ES-I3 (cell line): ENCODE results near the gene VSIG10.
A peak's percentile ranks its signal among the peaks of the same experiment; 100 is the strongest.
"Not testable (repeated sequence)": the region's sequence is repeated elsewhere in the genome, so short reads cannot be mapped to it uniquely, and the experiment has no call there.

Experiments
- H3K36me3 ChIP-seq: 2 replicates; pipeline ENCODE4 v1.6.1; 2013; ENCODE audit warnings: mild to moderate bottlenecking, low read length, control low read depth, moderate library complexity; ENCODE audit not compliant: insufficient read depth
- H3K4me1 ChIP-seq: 2 replicates; pipeline ENCODE4 v1.6.1; 2013; ENCODE audit warnings: mild to moderate bottlenecking, control low read depth, low read length; ENCODE audit not compliant: insufficient read depth
- H3K9ac ChIP-seq: 2 replicates; pipeline ENCODE4 v1.6.1; 2013; ENCODE audit warnings: low read depth, mild to moderate bottlenecking, low read length, moderate library complexity
- H3K9me3 ChIP-seq: 2 replicates; pipeline ENCODE4 v1.6.1; 2013; ENCODE audit warnings: mild to moderate bottlenecking, low read length, moderate library complexity; ENCODE audit not compliant: control insufficient read depth, insufficient read depth

Gene VSIG10, protein sequence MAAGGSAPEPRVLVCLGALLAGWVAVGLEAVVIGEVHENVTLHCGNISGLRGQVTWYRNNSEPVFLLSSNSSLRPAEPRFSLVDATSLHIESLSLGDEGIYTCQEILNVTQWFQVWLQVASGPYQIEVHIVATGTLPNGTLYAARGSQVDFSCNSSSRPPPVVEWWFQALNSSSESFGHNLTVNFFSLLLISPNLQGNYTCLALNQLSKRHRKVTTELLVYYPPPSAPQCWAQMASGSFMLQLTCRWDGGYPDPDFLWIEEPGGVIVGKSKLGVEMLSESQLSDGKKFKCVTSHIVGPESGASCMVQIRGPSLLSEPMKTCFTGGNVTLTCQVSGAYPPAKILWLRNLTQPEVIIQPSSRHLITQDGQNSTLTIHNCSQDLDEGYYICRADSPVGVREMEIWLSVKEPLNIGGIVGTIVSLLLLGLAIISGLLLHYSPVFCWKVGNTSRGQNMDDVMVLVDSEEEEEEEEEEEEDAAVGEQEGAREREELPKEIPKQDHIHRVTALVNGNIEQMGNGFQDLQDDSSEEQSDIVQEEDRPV

DNA sequence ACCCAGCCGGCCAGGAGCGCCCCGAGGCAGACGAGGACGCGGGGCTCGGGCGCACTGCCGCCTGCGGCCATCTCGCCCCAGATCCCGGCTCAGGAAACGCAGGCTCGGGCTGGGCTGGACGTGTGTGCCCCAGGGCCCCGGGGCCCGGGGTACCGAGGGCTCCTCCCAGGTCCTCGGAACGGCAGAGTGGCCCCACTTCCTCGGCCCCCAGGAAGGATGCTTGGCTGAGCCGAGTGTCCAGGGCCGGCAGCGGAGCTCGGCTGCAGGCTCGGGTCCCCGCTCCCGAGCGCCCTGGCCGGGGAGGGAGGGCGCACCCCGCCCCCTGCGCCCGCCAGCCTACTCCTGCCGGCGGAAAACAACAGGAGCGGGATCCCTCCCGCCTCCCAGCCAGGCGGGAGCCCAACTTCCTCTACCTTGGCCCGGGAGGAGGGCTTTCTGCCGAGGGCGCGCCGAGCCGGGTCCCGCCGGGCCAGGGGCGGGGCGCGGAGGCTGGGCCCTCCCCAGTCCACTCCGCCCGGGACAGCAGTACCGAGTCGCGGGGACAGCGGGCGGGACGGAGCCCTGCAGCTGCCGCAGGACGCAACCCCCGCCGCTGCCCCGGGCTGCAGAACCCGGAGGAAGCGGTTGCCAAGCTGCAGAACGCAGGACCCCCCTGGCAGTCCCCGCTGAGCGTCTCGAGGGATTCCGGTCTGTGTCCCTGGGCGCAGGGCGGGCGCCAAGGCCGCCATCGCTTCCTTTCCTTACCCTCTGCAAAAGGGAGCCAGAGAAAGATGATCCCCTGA lies at the start of gene VSIG10:
TSS of gene VSIG10 (minus strand) at position 411 of the 782 bp plus-strand sequence. CDS start at position 71, 340 bp downstream.
- peaks cover 5% of the 10 kb centered on the region; the same call in 1 of the 2 replicates for H3K36me3 ChIP-seq
- H3K4me1 ChIP-seq: peaks cover 9% of the 10 kb centered on the region; the same call in 1 of the 2 replicates
- peak within 1 kb of the TSS; percentile 91 for H3K9ac ChIP-seq
- no peaks in the 10 kb centered on the region for H3K9me3 ChIP-seq

DNA sequence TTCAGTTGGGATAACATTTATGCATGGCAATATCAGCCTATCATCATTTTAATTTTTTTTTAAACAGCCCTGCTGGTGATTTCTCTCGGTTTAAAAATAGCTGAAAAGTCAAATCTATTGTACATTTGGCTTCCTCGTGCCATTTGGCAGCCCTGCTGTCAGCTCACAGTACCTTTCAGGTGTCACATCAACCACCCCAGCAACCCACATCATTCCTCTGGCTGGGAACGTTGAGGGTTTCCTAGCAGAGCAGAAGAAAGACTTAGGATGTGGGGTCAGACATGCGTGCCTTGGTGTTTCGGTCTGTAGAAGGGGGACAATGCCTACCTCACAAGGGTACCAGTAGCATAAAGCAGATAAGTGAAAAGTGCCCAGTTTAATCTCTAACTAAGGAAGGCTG lies 47.9 kb upstream of the VSIG10 start:
- no peak overlapping the region for H3K9ac ChIP-seq
- H3K9me3 ChIP-seq: no peaks in the 10 kb centered on the region
- peaks cover 3% of the 10 kb centered on the region; the same call in 1 of the 2 replicates for H3K36me3 ChIP-seq
- no peaks in the 10 kb centered on the region for H3K4me1 ChIP-seq

DNA sequence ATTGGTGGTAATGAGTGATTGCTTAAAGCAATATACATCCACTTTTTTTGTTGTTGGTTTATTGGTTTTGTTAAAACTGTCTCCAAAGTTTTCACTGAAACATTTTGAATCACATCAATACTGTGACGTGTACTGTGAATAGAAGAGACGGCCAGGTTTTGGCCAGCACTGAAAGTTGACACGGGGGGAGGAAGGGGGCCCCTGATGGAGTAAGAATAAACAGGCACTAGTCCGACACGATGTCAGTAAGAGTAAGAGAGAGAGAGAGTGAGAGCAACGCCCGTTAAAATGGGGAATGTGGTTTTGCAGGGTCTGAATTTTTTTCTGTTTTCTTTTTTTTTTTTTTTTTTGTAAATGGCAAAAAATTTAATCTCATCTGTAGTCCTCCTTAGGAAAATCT lies 46.8 kb upstream of the VSIG10 start:
- H3K36me3 ChIP-seq: peaks cover 8% of the 10 kb centered on the region; the same call in 1 of the 2 replicates
- H3K9me3 ChIP-seq: no peaks in the 10 kb centered on the region

DNA sequence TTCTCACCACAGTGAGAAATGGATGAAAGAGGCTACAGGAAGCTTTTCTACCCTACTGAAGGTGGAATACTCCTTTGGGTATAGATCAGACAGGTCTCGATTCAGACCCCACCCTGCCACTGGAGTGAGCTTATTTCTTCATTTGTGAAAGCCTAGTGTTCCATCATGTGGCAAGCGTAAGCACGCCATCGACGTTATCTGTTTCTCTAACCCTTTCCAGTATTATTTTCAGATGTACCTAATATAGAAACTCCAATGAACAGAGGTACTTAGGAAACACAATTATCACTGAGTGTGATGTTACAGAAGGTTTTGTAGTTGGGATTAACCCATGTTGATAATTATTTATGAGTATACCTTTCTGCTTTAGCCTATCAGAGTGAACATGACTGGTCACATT lies 44.5 kb upstream of the VSIG10 start:
- Histone ChIP-seq H3K9ac (no peak overlapping the region), H3K9me3 (no peaks in the 10 kb centered on the region), H3K4me1 (no peaks in the 10 kb centered on the region), H3K36me3 (peaks cover 29% of the 10 kb centered on the region)

More for the DNA sequence above, 46.8 kb upstream of the VSIG10 start:
- Histone ChIP-seq H3K4me1 (no peaks in the 10 kb centered on the region), H3K9ac (no peak overlapping the region)

DNA sequence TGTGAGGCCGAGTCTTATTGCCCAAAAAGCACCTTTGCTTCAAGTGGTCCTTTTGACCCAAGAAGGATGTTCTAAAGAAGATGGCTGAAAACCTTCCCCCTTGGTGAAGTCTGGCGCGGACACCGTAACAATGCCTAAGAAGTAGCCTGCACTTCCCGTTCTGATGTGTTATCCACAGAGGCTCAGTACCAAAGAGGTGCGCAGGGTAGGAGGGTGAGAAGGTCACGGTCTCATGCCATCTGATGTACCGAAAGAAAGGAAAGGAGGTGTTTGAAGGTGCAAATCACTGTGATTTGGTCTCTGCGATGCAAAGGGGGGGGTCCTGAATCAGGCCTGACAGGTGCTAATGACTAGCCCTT lies 42.0 kb upstream of the VSIG10 start:
- H3K9me3 ChIP-seq: no peaks in the 10 kb centered on the region
- H3K9ac ChIP-seq: no peak overlapping the region
- H3K4me1 ChIP-seq: no peaks in the 10 kb centered on the region
- peaks cover 34% of the 10 kb centered on the region for H3K36me3 ChIP-seq

DNA sequence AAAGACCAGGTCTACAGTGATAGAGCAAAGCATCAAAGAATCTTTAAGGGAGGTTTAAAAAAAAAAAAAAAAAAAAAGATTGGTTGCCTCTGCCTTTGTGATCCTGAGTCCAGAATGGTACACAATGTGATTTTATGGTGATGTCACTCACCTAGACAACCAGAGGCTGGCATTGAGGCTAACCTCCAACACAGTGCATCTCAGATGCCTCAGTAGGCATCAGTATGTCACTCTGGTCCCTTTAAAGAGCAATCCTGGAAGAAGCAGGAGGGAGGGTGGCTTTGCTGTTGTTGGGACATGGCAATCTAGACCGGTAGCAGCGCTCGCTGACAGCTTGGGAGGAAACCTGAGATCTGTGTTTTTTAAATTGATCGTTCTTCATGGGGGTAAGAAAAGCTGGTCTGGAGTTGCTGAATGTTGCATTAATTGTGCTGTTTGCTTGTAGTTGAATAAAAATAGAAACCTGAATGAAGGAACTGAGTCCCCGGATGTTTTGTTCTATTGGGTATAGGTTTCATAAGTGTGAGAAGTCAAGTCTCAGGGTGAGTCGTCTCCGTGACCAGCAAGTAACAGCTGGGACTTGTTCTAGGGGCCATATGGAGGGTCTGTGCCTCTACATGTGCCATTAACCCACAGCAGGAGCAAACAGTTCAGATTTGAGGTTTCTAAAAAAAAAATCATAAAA lies 41.4 kb upstream of the VSIG10 start:
- peaks cover 35% of the 10 kb centered on the region for H3K36me3 ChIP-seq
- no peaks in the 10 kb centered on the region for H3K4me1 ChIP-seq
- no peaks in the 10 kb centered on the region for H3K9me3 ChIP-seq
- no peak overlapping the region for H3K9ac ChIP-seq

DNA sequence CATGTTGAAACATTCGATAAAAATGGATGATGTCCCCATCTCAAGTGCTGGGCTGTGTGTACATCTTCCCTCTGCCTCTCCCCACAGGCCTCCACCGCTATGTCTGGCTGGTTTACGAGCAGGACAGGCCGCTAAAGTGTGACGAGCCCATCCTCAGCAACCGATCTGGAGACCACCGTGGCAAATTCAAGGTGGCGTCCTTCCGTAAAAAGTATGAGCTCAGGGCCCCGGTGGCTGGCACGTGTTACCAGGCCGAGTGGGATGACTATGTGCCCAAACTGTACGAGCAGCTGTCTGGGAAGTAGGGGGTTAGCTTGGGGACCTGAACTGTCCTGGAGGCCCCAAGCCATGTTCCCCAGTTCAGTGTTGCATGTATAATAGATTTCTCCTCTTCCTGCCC lies 40.7 kb upstream of the VSIG10 start:
- Histone ChIP-seq H3K9me3 (no peaks in the 10 kb centered on the region), H3K9ac (no peak overlapping the region), H3K36me3 (peaks cover 40% of the 10 kb centered on the region), H3K4me1 (no peaks in the 10 kb centered on the region)

DNA sequence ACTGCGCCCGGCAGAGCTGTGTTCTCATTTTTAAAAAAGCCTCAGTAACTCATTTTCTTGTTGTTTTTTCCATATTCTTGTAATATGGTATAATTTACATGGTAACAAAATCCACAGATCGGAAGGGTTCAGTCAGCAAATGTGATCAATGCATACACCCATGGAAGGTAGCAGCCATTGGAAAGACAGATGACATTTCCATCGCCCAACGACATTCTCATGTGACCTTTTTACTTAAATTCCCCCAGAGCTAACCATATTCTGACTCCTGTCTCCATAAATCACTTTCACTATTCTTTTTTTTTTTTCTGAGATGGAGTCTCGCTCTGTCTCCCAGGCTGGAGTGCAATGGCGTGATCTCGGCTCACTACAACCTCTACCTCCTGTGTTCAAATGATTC lies 37.0 kb upstream of the VSIG10 start:
- no peaks in the 10 kb centered on the region; the same call in 1 of the 2 replicates for H3K4me1 ChIP-seq
- H3K36me3 ChIP-seq: peaks cover 43% of the 10 kb centered on the region

DNA sequence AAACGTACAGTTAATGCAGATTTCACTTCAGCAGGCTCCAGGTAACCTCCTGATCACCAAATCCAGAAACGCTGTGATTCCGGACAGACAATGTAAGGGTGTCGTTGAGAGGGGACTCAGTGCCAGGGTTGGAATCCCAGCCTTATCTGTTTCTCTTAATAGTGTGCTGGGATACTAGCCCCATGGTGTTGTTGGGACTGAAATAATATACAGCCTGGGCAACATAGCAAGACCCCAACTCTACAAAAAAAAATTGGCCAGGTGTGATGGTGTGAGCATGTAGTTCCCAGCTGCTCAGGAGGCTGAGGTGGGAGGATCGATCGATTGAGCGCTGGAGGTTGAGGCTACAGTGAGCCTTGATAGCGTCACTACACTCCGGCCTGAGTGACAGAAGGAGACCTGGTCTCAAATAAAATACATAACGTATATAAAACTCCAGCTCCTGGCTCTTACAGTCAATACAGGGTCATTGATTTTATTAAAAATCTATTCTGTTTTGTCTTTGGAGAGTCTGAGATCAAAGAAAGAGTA lies 33.4 kb upstream of the VSIG10 start:
- Histone ChIP-seq H3K9me3 (no peaks in the 10 kb centered on the region), H3K36me3 (peaks cover 15% of the 10 kb centered on the region; the same call in 1 of the 2 replicates)

More for the DNA sequence above, 37.0 kb upstream of the VSIG10 start:
- Histone ChIP-seq H3K9ac (no peak overlapping the region), H3K9me3 (no peaks in the 10 kb centered on the region)

DNA sequence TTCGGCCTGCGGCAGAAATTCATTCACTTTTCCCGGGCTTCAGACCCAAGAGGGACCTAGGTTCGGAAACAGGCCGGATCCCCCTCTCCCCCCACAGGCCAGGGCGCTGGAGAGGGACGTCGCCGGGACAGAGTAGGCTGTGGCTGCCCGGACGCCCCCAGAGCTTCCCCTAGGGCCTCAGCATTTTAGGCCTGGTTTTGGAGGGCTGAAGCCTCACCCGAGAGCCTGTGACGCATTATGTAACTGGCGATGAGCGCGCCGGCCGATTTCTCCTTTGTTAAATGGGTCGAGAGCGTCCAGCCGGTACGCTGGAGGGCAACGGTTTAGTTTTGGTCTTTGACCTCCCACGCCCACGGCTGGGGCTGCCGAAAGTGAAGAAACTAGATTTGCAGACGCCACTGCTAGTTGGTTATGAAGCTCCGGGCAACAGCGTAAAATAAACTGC lies 32.8 kb upstream of the VSIG10 start:
- Histone ChIP-seq H3K36me3 (peaks cover 15% of the 10 kb centered on the region; the same call in 1 of the 2 replicates), H3K4me1 (no peaks in the 10 kb centered on the region; the same call in 1 of the 2 replicates), H3K9me3 (no peaks in the 10 kb centered on the region), H3K9ac (peak overlapping the region; percentile 99)

More for the DNA sequence above, 33.4 kb upstream of the VSIG10 start:
- Histone ChIP-seq H3K9ac (peak overlapping the region; percentile 99), H3K4me1 (no peaks in the 10 kb centered on the region; the same call in 1 of the 2 replicates)

DNA sequence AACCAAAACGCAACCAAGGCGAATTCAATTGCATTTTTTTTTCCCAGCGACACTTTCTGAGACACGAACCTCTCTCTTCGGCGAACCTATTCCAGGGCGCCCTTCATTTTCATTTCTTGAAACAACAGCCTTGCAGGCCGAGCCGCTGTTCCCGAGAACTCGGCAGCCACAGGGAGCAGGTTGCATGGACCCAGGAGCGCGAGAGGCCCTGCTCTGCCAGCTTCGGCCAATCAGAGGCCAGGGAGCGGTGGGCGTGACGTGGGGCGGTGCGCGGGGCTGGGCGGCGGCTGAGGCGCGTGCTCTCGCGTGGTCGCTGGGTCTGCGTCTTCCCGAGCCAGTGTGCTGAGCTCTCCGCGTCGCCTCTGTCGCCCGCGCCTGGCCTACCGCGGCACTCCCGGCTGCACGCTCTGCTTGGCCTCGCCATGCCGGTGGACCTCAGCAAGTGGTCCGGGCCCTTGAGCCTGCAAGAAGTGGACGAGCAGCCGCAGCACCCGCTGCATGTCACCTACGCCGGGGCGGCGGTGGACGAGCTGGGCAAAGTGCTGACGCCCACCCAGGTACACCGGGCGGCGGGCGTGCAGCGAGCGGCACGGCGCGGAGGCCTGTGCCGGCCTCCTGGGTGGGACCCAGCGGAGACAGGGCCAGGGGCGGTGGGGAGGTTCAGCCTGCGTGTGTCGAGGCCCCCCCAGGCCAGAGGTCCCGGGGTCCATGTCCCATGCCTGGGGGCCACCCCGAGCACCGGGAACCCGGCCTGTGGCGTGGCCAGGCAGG lies 32.2 kb upstream of the VSIG10 start, which contains the start of gene PEBP1:
TSS of gene PEBP1 (plus strand) at position 337 of the 771 bp plus-strand sequence. CDS start at position 423, 86 bp downstream.
- no peaks in the 10 kb centered on the region for H3K9me3 ChIP-seq
- peaks cover 15% of the 10 kb centered on the region; the same call in 1 of the 2 replicates for H3K36me3 ChIP-seq
- peak within 1 kb of the TSS; percentile 99 for H3K9ac ChIP-seq
- H3K4me1 ChIP-seq: no peaks in the 10 kb centered on the region; the same call in 1 of the 2 replicates

DNA sequence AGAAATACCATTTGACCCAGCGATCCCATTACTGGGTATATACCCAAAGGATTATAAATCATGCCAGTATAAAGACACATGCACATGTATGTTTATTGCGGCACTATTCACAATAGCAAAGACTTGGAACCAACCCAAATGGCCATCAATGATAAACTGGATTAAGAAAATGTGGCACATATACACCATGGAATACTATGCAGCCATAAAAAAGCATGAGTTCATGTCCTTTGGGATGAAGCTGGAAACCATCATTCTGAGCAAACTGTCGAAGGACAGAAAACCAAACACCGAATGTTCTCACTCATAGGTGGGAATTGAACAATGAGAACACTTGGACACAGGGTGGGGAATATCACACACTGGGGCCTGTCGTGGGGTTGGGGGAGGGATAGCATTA lies 25.6 kb upstream of the VSIG10 start:
- H3K9me3 ChIP-seq, H3K9ac ChIP-seq, H3K4me1 ChIP-seq, H3K36me3 ChIP-seq: not testable (repeated sequence)

DNA sequence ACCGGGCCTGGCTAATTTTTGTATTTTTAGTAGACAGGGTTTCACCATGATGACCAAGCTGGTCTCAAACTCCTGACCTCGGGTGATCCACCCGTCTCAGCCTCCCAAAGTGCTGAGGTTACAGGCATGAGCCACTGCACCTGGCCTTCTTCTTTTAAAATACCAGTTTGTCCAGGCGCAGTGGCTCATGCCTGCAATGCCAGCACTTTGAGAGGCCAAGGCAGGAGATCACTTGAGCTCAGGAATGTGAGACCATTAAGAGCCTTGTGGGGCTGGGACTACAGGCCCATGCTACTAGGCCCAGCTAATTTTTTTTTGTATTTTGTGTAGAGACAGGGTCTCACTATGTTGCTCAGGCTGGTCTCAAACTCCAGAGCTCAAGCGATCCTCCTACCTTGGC lies 24.1 kb upstream of the VSIG10 start:
- H3K9ac ChIP-seq: no peak overlapping the region
- H3K36me3 ChIP-seq: no peaks in the 10 kb centered on the region; the same call in 1 of the 2 replicates

More for the DNA sequence above, 24.1 kb upstream of the VSIG10 start:
- H3K4me1 ChIP-seq: no peaks in the 10 kb centered on the region
- H3K9me3 ChIP-seq: no peaks in the 10 kb centered on the region
